Stimulated activated CD8-positive, alpha-beta memory T cell treated with anti-CD3 and anti-CD28 coated beads, Interleukin-7, amount 100 ng/mL, for 48 hours (primary cell): ENCODE measurements around the gene DBP.
"Not testable (repeated sequence)": the region's sequence is repeated elsewhere in the genome, so short reads cannot be mapped to it uniquely, and the experiment has no call there.

Experiments
- DNase-seq, 2 donors: peaks; one replicate each; pipeline ENCODE4 v3.0.0-alpha.2; 2020; ENCODE audit warnings: low read depth in 1 of 2; ENCODE audit errors: extremely low read depth in 1 of 2

DBP gene

DNA sequence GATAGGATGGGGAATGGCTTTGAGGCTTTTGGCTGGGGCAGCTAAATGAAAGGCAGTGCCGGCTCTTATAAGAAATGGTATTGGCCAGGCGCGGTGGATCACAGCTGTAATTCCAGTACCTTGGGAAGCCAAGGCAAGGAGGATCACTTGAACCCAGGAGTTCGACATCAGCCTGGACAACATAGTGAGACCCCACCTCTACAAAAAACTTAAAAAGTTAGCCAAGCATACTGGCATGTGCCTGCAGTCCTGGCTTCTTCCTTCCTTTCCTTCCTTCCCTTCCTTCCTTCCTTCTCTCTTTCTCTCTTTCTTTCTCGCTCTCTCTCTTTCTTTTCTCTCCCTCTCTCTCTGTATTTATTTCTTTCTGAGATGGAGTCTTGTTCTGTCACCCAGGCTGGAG is 5.7 kb upstream of the DBP start:
- no peak for DNase-seq

DNA sequence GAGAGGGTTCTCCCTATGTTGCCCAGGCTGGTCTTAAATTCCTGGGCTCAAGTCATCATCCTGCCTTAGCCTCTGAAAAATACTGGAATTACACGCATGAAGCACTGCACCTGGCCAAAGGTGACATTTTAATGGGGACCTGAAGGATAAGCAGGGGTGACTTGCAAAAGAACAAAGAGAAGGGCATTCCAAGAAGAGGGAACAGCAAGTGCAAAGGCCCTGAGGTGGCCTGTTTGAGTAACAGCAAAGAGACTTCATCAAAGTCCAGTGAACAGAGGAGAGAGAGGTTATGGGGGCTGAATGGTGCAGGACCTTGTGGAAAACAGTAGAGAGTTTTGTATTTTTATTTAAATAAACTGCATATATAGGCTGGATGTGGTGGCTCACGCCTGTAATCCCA is 4.7 kb upstream of the DBP start:
- no peak for DNase-seq

DNA sequence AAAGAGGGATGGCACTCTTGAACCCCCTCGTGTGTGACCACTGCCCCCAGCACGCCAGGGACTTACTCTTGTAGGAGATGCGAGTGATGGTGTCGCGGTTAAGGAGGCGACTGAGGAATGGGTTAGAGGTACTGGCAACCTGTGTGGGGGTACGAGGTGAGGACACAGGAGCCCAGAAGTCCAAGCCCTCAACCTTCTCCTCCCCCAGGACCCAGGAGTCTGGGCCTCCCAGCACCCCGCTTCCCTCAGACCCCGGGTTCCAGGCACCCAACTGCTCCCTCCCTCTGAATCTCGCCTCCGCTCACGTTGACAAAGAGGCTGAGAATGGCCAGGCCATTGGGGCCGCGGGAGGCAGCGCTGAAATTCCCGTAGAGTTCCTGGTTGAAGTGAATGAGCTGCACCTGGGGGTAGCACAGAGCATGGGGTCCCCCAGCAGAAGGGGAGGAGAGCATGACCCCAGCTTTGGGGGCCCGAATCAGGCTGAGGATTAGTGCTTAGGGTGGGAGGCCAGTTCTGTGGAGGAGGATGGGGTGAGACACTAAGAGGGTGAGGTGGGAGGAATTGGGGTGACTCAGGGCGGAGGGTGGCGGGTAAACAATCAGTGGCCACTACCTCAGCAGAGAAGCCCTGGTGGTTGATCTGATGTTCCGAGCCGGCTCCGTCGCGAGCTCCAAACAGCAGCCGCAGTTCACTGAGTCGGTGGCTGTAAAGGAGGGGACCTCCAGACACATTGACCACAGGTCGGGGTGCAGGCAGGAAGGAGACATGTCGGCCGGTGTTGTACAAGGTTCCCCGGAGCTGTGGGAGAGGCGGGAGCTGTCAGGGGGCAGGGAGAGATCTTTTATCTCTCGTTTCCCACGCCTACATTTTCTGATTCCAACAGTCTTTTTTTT is 2.5 kb upstream of the DBP start:
- DNase-seq: no peak

DNA sequence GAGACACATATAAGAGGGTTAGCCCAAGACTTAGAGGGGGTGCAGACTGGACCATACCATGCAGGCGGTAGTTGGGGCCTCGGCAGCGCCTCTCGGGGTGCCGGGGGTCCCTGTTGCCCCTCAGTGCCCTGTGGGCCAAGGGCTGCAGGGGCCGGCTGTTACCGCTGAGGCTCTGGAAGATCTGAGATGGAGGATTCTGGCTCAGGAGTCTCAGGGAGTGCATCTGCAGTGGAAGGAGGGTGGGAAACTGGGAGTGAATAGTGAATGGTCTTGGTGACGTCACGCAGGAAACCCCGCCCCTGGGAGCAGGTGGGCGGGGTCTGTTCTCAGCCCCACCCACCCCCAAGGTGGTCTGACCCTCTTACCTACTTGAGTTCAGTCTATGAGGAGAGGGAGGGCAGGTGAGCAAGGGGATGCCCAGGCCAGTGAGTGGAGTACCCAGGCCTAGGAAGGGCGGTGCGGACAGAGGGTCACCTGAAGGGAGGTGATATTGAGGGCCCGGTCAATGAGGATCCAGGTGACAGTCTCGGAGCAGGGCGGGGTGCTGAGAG is 1.7 kb upstream of the DBP start:
- DNase-seq: no peak

DNA sequence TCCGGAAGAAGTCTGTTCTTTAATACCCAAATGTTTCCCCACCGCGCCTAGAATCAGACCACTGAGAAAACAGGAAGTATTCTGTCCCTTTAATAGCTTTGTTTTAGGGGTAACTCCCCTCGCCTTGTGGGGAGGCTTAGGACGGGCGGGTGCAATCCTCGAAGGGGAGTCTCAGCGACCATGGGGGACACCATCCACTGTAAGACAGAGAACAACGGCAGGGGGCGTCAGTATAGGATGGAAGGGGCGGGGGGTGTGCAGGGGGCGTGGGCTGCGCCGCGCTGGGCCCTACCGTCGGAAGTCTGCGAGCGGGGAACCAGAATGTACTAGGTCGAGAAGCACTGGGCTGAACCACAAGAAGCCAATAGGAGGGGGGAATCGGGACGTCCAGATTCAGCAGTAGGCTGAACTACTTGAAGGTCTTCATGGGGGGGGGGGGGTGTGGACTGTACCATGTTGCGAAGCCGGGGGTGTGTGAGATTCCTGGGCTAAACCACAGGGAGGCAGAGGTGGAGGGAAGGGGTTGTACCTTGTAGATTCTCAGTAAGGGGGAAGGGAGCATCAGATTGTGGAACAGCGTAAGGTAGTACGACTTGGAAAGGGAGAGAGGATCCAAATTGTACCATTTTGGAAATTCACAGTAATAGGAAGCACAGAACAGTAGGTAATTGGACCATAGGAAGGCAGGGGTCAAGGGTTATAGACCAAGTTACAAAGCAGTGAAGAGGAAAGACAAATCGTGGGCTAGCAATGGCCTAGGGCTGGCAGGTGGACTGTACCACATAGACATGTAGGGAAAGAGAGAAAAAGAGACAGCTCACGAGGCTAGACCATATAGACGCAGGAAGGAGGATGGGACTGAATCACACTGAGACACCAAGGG is 1.0 kb upstream of the DBP start:
- peak in 1 of 2 donors; percentile 65 for DNase-seq

DNA sequence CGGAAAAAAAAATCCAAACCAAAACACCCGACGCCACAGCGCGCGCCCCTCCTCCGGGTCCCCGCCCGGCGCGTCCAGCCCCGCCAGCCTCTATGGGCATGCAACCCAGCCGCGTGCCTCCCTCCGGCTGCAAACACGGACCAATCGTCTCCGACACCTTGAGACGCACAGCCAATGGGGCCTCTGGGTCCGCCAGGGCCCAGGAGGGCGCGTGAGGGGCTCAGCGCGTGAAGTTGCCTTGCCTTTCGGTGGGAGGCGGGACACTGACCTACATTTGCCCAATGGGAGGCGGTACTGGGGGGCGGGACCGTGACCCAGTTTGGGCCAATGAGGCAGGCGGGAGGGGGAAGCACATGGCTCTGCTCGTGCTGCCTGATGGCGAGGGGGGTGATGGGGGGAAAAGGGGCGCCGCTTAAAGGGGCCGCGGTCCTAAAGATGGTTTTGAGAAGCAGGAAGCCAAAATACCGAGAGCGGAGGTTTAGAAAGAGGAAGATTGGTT is 319 bp upstream of the DBP start:
- peak; percentile 97 to 99 for DNase-seq

DNA sequence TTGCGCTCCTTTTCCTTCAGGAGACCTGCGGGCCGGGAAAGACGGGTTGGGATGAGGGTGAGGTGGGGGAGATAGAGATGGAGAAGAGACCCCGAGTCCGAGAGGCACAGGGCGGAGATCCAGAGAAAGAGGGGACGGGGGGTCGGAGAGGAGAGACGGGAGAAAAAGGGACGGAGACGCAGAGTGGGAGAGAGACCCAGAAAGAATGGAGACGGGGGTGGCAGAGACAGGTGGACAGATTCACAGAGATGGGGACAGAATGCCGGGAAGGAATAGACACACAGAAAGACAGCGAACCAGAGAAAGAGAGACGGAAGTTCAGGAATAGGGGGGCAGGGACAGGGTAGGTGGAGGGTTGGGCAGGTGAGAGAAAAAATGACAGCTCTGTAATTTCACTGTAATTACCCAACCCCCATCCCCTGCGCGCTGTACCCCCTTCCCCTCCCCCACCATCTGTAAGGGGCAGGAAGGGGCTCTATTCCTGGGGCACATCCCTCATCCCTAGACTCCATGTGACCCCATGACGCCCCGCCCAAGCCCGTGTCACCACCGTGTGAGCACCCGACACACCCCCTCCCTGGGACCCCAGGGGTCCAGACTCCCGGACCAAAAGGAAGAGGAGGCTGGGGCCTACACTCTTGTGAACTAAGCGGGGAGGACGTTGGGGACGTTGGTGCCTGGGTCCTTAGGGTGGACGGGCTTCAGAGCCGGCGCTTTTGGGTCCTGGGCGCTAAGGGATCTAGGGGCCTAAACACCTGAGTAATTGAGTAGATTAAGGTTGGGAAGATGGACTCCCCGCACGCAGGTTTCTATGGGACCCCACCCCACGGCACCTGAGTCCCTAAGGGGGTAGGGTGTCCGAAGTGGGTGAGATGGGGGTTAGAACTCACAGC is 967 bp downstream of the DBP start:
- DNase-seq: no peak

DNA sequence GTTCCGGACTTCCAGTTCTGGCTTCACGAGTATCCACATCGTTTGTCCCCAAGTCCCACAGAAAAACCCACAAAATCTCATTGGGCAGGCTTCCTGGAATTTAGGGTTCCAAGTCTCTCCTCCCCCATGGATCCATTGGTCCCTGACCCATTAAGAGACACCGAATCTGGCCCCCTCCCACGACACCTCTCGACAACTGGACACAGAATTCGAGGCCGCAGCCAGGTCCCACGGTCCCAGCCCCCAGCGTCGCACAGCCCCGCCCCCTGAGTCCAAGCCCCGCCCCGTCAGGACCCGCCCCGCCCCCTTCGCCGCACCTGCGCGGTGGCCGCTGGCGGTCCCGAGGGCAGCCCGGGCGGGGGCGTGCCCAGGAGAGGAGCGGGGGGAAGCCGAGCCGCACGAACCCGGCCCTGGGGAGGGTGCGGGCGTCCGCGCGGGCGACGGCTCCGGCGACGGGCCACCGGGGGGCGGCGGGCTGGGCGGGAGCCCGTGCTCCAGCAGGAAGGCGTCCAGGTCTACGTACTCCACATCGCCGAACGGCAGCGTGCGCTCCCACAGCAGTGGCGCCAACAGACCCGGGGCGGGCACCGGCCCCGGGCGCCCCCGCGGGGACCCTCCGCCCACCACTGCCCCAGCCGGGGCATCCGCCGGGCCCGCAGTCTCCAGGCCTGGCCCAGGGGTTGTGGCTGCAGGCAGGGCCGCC is 1.8 kb downstream of the DBP start:
- no peak for DNase-seq

DNA sequence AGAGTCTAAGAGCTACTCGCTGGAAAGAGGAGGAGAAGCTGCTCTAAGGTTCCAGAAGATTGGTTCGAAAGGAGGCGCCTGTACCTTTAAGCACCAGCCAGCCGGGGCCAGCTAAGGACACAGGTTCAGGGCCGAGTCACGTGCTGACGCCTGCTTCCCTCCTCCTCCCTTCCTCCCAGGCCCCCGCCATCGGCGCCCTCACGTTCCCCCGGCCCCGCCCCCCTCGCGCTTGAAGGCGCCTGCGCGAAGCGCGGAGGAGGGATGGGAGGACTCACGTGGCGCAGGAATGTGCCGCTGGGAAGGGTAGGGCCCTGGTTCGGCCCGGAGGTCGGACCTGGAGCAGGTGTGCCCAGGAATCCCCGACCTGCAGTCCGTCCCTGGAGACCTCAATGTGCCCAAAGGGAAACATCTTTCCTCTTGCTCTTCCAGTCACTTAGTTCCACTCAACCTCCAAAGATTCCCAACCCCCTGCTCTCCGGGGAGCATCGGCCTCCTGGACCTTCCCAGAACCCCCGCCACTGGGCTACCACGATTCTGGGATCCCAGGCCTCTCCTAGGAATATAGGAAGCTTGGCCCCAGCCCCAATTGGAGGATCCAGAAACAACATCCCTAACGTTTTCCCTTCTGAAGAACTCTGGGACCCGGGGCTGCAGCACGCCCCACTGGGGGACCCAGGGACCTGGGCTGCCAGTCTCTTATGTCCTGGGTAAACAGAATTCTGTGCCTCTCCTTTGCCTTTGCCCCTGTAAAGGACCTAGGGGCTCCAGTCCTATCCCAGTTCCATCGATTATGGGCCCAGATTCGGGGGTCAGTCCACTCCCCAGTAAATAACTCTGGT is 2.5 kb downstream of the DBP start:
- peak; percentile 86 to 93 for DNase-seq

DNA sequence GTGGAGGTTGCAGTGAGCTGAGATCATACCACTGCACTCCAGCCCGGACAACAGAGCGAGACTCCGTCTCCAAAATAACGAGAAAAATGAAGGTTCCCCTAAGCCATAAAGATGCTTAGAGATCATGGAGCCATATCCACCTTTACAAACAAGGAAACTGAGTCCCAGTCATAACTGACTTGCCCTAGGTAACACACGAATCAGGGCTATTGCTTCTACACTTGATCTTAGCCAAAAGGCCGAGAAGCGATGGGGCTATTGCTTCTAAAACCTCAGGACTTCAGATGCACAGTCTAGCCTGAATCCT is 3.2 kb downstream of the DBP start:
- DNase-seq: no peak

DNA sequence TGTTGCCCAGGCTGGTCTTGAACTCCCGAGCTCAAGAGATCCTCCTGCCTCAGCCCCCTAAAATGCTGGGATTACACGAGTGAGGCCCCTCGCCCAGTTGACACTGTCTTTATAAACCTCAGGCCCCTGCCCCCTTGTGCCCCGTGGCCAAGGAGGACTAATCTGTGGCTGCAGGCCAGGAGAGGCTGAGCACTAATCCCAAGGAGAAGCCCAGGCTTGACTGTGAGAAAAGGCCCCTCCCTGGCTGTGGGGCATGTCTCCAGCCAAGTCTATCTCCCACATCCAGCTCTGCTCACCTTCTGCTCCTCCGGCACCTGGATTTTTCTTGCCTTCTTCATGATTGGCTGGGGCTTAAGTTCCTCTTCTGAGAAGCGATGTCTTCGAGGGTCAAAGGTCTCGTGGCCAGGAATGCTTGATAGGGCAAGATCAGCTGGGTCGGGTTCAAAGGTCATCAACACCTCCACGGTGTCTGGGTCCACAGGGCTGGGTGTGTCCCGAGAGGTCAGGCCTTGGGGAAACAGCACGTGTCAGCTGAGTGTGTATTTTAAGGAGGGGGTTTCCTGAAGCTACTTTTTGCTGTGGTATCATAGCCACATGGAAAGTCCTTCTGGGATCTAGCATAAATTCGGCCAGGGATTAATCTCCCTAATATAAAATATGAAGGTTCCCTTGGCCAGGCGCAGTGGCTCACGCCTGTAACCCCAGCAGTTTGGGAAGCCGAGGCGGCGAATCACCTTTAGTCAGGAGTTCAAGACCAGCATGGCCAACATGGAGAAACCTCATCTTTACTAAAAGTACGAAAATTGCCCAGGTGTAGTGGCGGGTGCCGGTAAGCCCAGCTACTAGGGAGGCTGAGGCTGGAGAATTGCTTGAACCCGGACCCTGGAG is 3.8 kb downstream of the DBP start:
- no peak for DNase-seq

DNA sequence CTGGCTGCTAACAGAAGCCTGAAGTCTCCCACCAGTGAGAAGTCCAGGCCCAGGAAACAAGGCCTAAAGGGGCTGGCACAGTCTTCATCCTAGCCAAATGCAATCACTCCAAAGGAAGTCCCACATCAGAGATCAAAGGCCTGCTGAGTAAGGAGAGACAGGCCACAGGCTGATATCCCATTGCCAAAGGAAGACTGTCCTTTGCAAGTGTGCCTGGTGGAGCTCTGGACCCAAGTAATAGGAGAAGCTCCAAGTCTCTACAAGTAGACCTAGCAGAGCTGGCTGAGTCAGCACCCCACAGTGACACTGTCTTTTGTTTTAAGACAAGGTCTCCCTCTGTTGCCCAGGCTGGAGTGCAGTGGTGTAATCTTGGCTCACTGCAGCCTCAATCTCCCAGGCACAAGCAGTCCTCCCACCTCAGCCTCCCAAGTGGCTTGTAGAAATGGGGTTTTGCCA is 4.5 kb downstream of the DBP start:
- DNase-seq: no peak

DNA sequence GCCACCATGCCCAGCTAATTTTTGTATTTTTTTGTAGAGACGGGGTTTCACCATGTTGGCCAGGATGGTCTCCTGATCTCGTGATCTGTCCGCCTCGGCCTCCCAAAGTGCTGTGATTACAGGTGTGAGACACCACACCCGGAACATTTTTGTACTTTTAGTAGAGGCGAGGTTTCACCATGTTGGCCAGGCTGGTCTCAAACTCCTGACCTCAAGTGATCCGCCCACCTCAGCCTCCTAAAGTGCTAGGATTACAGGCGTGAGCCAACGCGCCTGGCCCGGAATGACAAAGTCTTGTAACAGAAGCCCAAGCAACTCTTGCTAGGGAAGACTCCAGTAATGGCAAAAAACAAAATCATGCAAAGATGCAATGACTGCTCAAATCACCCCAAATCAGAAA is 4.9 kb downstream of the DBP start:
- not testable (repeated sequence) for DNase-seq

DNA sequence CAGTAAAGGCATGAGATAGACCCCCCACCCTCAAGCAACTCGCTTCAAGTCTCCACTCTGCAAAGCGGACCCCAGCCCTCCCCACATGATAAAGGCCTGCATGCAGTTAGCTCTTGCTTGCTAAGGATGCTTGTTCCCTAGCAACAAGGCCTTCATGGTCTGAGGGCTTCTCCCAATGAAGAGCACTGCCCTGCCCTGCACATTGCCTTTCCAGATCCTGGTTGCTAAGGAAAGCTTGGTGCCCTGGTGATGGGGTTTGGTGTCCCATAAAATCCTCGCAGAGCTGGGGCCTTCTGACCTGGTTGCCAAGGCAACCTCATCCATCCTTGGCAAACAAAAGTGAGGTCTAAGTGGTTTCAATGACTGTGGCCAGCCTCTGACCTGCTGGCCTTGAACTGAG is 6.0 kb downstream of the DBP start:
- no peak for DNase-seq

DNA sequence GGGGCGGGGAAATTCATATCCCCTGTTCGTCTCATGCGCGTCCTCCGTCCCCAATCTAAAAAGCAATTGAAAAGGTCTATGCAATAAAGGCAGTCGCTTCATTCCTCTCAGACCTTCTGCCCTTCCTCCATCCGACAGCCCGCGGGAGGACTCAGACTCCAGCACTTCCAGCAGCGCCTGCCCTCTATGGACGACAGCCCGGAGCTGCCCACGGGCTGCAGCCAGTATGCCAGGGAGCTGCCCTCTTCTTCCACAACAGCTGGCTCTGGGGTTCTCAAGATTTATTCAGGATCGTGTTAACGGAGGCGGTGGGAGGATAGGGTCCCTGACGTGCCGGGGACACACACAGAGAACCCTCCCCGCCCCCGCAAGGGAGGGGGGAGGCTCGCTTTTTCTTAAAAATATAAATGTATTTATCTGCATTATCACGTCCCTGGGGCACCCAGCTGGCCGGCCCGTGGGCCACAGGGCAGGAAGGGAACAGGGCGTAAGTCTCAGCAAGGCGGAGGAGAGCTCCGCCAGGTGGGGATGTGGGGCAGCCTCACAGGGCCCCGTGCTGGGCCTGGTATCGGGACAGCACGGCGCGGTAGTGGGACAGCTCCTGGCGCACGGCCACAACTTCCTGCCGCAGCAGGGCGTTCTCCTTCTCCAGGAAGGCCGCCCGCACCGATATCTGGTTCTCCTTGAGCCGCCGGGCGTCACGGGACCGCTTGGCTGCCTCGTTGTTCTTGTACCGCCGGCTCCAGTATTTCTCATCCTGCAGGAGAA is 6.7 kb downstream of the DBP start:
- no peak for DNase-seq

DNA sequence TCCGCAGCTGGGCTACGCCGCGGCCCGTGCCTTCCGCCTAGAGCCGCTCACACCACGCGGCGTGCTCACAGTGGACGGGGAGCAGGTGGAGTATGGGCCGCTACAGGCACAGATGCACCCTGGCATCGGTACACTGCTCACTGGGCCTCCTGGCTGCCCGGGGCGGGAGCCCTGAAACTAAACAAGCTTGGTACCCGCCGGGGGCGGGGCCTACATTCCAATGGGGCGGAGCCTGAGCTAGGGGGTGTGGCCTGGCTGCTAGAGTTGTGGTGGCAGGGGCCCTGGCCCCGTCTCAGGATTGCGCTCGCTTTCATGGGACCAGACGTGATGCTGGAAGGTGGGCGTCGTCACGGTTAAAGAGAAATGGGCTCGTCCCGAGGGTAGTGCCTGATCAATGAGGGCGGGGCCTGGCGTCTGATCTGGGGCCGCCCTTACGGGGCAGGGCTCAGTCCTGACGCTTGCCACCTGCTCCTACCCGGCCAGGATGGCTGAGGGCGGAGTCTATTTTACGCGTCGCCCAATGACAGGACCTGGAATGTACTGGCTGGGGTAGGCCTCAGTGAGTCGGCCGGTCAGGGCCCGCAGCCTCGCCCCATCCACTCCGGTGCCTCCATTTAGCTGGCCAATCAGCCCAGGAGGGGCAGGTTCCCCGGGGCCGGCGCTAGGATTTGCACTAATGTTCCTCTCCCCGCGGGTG is 7.4 kb downstream of the DBP start:
- no peak for DNase-seq

DNA sequence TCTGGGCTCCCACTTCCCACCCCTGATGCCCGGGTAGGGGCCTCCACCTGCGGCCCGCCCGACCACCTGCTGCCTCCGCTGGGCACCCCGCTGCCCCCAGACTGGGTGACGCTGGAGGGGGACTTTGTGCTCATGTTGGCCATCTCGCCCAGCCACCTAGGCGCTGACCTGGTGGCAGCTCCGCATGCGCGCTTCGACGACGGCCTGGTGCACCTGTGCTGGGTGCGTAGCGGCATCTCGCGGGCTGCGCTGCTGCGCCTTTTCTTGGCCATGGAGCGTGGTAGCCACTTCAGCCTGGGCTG is 7.9 kb downstream of the DBP start:
- DNase-seq: no peak
